GOT3 (cell line): ENCODE results near the gene SAP30L.

Experiments
- DNase-seq: peaks from one replicate; lab custom pipeline; 2025; ENCODE audit warnings: mixed read lengths; lab: John Stamatoyannopoulos, UW

The SAP30L gene, protein sequence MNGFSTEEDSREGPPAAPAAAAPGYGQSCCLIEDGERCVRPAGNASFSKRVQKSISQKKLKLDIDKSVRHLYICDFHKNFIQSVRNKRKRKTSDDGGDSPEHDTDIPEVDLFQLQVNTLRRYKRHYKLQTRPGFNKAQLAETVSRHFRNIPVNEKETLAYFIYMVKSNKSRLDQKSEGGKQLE

DNA sequence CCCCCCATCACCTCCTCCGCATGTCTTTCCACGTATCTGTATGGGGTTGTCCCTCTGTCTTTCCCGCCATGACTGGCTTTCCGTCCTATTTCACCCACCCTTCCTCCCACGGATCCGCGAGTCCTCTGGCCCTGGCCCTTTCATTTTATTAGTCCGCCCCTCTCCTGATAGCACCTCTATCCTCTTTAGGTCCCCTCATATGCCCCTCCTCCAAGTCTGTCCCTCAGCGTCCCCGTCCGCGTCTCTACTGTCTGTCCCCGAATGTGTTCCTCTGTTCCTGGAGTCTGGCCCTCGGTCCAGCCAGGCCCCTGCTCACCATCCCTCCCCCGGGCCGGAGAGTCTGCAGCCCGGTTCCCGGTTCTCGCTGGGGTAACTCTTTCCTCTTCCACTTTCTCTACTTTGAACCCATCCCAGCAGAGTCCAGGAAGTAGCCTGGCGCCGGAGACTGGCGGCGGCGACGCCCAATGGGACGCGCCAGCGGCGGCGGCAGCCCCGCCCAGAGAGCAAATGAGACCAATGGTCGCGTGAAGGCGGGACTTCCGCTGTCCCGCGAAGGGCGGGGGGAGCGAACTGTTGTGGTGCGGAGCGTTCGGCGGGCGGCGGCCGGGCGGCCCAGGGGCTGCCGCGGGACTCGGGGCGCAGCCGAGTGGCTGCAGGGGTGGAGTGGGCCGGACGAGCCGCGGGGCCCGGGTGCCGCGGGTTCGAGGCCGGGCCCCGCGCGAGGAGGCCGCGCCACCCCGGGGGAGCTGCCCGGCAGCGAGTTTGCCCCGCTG is at the start of gene SAP30L:
Gene SAP30L, plus strand, starts transcription at position 576 of the 773 bp plus-strand sequence. CDS start 608 bp downstream, outside the sequence.
- peak; percentile 96 for DNase-seq

DNA sequence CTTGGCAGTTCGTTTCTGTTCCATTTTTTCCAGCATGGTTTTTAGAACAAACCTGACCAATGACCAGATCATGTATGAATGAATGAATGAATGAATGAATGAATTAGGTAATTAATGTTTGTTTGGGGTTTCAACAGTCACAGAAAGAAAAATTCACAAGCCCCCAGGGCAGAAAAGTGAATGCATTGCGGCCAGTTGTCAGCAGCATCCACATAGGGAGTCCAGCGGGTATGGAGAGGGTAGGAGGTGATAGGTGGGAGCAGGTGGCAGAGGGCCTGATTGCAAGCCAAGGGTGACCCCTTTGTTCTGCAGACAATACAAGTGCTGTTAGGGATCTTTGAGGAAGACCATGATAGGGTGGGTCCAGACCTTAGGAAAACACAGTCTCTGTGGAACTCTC is 49.7 kb upstream of the SAP30L start:
- no peak for DNase-seq

DNA sequence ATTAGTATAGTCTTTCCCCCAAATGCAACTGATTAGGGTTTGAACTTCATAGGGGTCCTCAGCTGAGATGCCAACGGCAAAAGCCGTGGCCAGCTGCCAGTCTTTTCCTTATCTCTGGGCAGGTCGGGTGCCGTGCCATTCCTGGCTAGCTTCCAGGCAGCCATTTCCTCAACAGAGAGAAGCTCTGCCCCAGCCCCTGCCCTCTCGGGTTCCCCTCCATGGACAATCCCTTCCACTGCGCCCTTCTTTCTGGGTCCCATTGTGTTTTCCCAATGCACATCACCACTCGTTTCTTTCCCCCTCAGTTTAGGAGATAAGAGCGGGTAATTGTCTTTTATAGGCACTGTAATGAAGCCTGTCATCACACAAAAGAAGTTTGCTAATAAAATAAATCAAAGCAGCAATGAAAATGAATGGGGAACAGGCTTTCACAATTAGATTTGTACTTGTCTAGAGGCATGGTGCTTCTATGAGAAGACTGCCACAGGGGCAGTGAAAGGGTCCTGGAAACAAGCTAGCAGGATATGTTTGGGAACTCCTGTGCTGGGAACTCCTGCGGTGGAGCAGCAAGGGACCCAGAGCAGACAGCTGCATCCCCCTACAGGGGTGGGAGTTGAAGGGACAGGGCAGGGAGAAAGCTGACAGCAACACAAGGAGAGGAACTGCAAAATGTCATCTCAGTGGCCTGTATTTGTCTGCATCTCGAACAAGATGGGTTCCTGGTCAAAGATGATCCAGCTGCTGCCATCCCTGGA is 48.0 kb upstream of the SAP30L start:
- DNase-seq, result no peak

DNA sequence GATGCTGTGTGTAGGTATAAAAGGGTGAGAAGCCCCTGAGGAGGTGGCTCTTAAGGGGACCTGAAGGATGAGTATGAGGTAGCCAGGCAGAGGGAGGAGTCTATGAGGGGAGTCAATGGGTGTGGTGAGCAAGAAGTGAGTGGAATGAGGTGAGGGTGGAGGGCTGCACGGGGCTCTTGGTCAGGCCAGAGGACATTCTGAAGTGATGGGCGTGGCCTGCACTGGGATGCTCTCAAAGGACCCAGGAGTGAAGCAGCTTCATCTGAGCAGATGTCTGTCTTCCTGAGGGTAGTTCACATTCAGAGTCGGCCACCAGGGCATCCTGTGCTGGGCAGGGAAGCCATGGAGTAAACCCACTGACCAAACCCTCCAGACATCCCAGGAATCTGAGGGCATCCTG is 45.1 kb upstream of the SAP30L start:
- DNase-seq, result no peak

DNA sequence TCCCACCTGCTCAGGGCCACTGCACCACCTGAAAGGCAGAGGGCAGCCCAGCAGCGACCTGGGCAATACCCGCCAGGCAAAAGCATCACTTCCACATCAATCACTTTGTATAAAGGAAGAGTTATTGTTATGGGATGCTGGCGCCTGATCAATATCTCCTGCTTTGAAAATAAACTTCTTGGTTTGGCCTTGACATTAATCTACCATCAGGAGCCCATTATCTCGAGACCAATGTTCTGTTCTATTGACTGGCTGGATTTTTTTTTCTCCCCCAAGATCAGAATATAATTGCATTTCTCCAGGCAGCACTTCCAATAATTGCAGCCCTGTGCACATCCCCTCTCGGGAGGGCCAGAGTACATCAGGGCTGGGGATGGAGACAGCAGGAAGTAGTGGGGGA is 44.4 kb upstream of the SAP30L start:
- DNase-seq, result no peak

DNA sequence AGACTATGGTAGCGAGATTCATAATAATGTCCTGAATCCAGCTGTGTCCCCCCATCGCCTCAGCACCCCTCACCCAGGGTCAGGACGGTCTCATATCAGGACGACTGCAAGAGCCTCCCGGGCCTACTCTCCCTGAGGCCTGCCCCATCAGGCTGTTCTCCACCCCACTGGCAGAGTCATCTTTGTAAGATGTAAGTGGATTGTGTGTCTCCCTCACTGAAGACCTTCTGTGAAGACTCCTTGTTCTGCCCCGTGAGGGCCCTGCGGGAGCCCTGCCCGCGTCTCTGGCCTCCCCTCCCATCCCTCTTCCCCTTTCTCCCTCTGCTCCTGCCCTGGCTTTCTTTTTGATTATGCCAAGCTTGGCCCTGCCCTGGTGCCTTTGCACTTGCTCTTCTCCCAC is 43.9 kb upstream of the SAP30L start:
- no peak for DNase-seq

DNA sequence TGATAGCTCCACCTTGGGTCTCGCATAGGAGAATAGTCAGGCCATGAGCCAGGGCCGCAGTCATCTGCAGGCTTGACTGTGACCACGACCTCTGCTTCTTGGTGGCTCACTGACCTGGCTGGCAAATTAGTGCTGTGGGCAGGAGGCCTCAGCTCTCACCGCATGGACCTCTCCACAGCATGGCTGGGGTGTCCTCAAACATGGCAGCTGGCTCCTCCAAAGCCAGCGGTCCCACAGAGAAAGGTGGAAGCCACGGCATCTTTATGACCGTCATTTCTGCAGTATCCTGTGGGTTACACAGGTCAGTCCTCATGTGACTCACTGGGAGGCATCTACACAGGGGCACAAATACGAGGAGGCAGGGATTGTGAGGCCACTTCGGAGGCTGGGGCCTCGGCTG is 43.2 kb upstream of the SAP30L start:
- DNase-seq, result no peak

DNA sequence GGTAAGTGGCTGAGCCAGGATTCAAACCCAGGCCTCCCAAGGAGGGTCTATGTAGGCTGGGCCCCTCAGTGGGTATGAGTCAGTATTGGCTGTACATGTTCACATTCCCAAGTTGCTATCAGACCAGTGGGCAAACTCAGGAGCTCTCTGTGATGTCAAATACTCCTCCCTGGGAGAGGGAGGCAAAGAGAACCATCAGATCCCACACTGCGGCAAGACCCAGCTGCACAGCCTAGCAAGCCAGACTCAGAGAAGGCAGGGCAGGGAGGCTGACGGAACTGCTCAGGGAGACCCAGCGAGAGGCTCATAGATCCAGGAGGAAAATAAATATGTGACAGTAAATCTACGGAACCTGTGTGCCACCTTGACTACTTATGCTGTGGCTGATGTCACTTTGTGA is 42.6 kb upstream of the SAP30L start:
- no peak for DNase-seq

DNA sequence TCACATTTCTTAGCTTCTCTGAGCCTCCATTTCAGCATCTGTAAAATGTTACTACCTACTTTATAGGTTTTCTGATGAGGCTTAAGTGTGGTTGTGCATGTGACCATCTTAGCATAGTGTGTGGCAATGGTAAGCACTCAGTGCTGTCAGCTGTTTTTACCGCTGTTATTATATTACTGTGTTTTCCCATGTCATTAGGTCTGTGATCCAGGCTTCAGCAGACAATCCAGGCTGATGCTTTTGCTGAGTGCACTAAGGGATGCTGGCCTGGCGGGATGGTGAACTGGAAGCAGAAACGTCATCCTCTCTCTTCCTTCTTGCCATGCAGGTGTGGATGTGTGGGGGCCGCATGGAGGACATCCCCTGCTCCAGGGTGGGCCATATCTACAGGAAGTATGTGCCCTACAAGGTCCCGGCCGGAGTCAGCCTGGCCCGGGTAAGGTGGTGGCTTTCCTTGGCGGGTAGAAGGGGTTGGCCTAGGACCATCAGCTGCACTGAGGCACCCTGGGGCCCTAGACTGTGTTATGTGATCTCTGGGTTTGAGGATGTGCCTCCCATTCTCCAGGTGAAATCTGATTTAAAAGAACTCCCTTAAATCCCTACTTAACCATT is 41.9 kb upstream of the SAP30L start:
- no peak for DNase-seq

DNA sequence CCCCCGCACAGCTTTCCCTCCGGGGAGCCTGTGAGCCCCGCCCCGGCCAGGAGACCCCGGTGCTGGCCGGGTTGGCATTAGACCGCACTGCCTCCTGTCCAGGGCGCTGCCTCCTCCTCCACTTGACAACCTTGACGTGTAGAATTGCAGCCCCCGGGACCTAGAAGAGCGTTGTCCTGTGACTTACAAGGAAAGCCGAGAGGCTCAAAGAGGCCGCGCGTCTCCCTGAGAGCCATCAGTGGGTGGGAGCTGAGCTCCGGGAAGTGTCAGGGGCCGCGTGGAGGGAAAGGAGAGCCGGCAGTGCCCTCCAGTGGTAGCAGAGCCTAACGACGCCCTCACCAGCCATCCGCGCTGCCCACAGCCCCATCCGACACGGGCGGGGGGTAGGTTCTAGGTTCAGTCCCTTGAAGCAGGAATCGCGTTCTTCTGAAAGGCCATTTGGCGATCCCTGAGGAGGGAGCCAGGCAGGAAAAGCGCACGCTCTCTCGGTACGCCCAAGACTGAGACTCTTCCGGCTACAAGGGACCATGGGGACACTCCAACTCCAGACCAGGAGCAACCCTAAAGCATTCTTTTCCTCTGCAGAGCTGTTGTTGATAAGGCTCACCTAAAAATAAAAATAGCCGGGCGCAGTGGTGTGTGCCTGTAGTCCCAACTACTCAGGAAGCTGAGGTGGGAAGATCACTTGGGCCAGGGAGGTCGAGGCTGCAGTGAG is 40.6 kb upstream of the SAP30L start:
- DNase-seq, result peak; percentile 48

DNA sequence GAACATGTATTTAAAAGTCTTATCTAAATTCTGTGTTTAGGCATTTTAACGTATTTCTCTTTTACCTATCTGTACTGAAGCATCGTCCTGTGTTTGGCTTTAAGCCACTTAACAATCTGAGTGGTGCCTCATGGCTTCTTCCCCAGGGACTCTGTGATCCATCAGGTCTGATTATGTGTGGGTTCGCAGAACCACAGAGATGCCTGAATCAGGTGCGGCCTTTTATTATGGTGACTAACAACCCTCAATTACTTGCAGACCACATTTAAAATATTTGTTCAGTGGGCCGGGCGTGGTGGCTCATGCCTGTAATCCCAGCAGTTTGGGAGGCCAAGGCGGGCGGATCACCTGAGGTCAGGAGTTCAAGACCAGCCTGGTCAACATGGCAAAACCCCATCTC is 39.6 kb upstream of the SAP30L start:
- DNase-seq, result no peak

DNA sequence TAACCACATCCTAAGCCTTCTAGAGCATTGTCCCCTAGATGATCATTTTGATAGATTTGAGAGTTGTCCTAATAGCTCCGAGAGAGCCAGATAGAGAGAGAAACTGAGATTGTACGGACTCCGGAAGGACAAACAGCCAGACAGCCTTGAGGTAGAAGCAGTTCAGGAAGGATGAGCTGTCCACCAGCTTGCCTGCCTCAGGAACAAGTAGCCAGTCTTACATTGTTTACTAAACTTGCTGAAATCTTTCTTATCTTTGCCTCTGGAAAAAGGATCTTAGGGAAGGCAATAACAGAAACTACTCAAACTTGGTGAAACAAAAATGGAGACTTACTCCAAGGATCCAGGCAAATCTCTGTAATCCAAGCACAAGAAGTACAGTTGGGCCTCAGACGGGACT is 39.0 kb upstream of the SAP30L start:
- DNase-seq, result no peak

DNA sequence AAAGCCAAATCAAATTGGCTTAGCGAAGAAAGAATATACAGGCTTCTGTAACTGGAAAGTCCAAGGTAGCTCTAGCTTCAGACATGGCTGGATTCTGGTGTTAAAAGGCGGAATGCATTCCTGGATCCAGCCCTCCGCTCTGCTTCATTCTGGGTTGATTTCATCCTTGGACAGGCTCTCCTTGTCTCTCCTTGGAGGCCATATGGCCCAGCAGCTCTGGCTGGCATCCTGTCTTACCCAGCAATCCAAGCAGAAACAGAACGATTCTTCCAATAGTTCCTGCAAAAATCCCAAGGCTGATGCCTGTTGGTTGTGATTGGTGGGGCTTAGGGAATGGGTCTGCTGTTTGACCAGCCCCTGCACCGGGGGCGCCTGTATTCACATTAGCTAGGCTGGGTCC is 37.0 kb upstream of the SAP30L start:
- DNase-seq, result no peak

DNA sequence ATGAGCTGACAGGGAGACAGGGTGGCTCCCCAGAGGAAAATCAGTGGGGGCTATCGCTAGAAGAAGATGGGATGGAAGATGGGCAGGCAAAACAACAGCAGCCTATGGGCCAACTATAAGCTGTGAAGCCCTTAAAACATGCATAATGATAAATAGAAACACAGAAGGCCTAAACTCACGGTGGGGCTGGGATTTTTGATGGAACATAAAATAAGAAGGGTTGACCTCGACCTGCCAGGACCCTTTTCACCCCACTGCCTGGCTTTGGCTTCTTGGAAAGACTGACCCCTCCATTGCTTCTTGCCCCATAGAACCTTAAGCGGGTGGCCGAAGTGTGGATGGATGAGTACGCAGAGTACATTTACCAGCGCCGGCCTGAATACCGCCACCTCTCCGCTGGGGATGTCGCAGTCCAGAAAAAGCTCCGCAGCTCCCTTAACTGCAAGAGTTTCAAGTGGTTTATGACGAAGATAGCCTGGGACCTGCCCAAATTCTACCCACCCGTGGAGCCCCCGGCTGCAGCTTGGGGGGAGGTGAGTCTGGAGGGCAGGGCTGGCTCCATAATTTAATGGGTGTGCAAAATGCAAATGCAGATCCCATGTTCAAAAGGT is 36.5 kb upstream of the SAP30L start:
- no peak for DNase-seq

DNA sequence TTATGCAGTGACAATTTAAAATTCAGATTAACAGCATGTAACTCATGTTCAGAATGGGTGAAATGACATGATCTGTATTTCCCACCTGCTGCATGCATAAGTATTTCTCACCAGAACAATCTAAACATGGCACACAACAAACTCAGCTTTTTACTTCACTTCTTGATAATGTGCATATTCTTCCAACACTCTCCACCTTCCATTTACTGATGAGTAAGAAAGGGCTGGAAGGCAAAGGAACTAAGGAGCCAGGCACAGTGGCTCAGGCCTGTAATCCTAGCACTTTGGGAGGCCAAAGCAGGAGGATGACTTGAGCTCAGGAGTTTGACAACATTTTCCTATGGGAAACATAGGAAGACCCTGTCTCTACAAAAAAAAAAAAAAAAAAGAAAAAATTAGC is 35.8 kb upstream of the SAP30L start:
- no peak for DNase-seq

DNA sequence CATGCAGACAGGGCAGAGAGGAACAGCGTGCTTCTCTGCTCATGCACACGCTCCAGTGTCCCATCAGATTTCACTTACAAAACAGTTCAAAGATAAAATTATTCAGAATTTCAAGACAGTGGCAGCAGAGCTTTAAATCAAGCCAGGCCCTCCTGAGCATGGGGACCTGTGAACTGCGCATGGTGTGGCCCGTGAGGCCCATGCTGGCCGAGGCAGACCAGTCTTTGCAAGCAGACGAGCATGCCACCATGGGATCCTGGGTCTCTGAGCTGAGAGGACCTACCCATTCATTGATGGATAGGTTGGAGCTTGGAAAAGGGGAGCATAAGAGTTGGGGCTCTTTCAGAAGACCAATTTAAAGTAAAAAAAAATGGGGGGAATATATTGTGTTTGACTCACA is 35.0 kb upstream of the SAP30L start:
- no peak for DNase-seq

DNA sequence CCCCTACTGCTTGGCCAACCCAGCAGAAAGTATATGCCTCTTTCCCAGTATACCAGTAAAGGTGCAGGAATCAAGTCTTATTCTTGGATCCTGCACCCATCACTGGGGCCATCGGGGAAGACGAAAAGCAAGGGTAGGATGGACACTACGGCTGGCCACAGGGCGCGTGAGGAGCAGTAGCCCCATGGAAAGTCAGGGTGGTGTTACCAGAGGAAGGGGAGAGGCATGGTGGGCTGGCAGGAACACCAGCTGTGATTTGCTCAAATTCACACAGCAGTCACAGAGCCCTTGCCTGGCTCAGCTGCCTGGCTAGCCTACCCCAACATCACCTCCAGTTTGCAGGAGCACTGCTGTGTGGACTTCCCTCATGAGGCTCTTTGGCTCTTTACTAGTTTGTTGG is 34.5 kb upstream of the SAP30L start:
- no peak for DNase-seq

DNA sequence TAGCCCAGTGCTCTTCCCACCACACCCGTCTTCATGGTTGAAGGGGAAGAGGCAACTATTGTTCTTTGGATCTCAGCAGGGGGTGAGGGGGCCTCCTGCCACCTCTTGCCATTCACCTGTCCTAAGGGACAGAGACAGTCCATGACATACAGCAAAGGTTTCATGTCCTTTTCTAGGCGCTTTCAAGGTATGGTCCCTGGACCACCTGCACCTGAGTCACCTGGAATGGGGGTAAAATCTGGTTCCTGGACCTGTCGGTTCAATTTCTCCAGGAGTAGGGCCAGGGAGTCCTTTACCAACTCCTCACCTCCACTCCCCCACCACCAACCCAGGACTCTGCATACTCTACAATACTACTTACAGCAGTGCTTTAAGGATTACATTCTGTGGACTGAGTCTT is 33.5 kb upstream of the SAP30L start:
- no peak for DNase-seq

DNA sequence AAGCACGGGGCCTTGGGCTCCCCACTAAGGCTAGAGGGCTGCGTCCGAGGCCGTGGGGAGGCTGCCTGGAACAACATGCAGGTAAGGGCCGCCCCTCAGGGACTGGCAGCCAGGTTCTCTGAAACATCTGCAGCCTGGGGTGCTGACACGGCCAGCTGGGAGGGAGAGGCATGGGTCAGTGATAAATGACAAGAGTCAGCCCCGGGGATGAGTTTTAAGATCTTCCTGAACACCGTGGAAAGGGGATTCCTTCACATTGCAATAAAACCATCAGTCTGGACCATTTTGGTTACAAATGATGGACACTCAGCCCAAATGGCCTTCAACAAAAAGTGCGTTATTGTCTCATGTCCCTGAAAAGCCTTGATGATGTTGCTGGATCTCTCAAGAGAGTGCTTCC is 32.9 kb upstream of the SAP30L start:
- no peak for DNase-seq

DNA sequence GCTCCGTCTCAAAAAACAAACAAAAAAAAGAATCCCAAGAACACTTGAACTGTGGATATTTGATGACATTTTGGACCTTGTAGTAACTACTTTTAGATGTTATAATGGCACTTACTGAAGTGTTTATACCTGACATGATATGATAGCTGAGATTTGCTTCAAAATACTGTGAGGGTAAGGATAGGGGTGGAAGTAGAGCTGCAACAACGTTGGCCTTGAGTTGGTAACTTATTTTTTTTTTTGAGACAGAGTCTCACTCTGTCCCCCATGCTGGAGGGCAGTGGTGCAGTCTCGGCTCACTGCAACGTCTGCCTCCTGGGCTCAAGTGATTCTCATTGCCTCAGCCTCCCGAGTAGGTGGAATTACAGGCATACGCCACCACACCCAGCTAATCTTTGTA is 30.7 kb upstream of the SAP30L start:
- no peak for DNase-seq

DNA sequence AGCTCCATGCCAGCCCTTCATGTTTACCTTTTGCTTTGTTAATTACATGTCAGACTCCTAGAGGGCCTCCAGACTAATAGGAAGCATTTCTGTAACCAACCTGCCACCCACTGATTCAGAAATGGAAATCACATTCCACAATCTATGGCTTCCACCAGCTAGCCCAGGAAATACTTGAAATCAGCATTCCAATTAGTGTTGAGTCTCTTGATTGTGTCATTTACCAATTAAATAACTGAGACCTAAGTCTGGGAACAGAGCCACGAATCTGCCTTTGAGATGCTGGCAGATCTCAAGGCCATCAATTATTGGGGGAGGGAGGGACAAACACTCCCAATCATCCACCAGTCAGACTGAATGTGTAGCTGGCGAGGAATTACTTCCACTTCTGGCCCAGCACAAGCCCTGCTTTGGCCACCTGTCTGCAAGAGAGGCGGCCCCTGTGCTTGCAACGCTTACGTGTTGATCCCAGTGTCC is 27.4 kb upstream of the SAP30L start:
- no peak for DNase-seq

DNA sequence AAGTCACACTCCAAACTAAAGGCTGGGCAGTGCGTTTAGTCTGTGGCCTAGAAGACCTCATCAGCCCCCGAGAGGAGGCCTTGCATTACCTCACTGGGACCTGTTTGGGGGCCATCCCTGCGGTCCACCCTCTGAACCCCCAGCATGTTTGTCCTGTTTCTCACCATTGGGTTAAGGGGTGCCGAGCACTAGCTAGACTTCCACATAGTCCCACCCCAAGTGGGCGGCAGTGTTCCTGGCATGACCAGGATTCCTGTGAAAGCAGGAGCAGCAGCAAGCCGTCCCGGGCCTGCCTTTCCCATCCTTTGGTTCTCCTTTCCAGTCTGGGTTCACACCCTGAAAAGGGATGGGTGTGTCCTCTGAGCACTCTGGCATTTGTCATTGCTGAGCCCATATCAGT is 26.6 kb upstream of the SAP30L start:
- DNase-seq, result no peak
